GF-D8 (cell line): Measurements from ENCODE around the gene ARMC9.
"Not testable (repeated sequence)": the region's sequence is repeated elsewhere in the genome, so short reads cannot be mapped to it uniquely, and the experiment has no call there.

Experiments used
- DNase-seq: peaks from one replicate; lab custom pipeline; 2025; lab: John Stamatoyannopoulos, UW

The ARMC9 gene

DNA sequence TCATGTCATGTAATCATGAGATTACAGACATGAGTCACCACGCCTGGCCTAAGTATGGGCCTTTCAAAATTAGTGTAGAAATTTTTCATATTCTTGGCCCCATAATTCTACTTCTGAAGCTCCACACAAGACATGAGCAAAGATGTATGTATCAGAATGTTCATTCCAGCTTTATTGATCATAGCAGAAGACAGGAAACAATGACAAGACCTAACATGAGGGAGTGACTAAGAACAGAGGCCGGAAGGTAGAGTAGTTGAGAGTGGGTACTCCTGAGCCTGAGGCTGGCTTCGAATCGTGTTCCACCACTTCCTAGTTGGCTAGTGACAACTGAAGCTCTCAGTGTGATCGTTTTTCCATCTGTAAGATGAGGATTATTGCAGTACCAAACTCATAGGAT lies 89.3 kb downstream of the ARMC9 start:
- DNase-seq = no peak

DNA sequence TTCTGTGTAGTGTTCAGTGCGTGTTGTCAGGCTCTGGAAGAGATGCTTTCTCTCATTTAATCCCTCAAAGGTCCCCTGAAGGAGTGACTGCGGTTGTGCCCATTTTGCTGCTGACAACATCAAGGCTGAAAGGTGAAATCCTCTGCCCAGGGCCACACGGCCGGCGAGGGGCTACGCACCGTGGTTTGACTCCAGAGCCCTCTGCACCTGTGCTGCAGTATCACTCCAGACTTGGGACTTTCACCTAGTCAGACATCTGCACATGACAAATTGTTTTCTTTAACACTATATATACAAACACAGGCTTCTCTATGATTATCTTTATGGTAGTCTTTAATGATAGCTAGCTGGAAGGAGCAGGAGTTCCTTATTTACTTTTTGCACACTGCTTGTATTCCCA lies 90.2 kb downstream of the ARMC9 start:
- DNase-seq = no peak

DNA sequence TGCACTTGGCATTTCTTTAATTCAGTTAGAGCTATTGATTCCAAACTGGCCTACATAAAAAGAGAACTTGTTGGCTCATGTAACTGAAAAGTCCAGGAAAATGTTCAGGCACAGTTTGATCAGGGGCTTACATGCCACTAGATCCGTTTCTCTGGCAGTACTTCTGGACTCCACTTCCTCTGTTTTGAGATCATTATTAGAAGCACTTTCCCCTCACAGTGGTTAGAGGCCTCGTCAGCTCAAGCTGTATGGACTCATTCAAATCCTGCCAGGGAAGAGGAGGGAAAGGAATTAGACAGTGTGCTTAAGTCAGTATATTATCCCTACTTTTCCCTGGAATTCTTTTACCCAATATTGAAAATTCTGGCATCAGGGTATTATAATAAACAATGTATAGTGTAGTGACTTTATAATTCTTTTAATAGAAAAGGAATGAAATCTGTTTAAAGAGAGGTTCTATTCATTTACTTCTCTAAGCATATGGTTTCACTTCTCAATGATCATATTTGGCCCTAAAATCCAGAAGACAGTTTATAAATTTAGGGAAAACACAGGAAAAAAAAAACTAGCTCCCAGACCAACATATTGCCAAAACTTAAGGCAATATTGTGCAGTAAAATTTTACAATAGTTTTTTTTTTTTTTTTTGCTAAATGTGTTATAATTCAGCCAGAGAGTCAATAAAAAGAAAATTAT lies 92.0 kb downstream of the ARMC9 start:
- no peak for DNase-seq

DNA sequence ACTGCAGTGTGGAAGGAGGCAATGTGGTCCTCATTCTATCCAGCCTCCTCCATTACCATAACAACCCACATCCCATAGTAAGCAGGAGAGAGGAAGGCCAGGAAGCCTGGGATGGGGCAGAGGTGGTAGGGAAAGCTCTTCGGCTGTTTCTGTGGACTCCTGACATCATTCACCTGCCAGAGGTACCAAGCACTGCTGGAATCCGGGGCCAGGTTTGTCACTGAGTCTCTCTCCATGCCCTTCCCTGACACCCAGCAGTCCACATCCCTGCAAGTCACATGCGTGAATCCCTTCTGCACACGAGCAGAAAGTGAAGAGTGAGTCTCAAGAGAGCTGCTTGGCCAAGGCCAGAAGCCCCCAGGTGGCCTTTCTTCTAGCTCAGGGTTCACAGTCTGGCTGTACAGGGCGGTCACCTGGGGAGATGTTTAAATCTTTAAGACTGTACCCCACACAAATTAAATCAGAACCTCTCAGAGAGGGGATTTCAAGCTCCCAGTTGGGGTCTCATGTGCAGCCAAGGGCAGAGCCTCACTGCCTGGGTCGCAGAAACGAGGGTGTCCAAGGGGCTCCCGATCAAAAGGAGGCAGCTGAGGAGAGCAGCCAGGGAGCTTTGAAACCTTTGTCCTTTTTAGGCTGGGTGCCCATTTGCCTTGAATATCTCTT lies 94.2 kb downstream of the ARMC9 start:
- DNase-seq = no peak

DNA sequence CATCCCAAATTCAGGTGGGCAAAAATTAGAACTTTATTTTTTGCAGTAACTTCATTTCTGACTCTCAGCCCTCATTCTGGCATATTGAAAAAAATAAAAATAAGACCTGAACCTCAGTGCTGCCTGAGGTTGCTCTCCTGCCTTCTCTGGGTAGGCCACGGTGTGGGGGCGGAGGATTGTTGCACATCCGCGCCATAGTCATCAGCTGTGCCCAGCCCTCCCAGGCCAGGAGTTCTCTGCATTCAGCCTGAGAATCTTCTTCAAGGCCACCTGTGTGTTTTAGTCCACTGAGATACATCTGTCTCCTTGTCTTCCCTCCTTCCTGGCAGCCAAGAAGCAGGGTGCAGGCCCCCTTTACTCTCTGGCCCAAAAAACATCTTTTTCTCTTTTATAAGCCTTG lies 94.7 kb downstream of the ARMC9 start:
- DNase-seq = no peak

DNA sequence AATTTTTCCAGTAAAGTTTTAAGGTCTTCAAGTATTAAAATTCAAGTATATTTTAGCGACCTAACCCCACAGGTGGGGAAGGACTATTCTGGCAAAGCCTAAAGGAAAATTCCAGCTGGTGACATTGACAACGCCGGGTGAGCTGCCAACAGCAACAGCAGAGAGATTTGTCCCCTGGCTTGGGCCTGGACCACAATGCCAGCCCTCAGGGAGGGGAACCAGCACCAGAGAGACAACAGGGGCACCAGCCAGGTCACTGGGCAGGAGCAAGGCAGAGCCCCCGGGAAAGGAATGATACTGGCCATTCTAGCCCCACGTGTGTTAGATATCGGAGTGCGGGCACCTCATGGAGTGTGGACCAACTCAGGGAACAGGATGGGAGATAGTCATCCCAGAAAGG lies 95.7 kb downstream of the ARMC9 start:
- DNase-seq = no peak

DNA sequence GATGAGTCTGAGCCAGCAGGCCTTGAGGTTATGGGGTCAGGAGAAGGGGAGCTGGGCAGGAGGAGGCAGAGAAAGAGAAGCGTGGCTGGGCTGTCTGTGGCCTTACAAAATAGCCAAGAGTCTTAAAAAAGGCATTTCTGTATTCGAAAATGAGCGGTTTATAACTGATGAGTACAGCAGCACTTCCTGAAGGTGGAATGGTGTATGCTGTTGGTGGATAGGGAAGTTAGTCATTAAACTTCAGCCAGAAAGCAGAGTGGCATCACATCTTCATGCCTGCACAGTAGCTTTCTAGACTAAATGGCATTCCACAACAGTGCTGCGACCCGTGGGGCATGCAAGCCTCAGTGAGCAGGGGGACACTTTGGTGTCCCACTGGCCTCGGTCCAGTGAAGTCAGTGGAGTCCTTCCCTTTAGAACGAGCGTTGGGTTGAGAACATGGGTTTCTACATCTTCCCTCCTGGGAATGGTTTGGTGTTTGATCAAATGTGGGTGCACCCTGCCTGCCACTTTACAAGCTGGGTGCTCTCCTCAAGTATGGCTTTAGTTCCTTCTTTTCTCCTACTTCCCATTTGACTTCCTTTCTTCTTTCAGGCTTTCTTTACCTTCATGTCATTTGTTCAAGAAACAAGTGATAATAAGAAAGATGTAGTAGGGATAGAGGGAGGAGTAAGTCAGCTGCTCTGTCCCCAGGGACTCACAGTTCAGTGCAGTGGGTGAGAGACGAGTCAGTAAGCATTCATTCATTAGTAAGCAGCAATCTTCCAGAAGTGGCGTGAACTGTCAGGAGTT lies 96.3 kb downstream of the ARMC9 start:
- no peak for DNase-seq

DNA sequence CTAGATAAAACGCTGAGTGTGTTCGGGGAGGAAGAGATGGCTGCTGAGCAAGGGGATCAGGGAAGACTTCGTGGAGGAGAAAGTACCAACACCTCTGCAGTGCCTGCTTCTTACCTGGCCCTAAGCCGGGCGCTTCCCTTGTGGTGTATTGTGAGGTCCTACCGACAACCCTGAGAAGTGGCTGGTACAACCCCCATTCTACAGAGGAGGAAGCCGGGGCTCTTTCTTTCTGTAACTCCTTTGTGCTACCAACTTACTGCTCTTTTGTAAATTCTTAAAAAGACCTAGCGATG lies 96.9 kb downstream of the ARMC9 start:
- DNase-seq = no peak

DNA sequence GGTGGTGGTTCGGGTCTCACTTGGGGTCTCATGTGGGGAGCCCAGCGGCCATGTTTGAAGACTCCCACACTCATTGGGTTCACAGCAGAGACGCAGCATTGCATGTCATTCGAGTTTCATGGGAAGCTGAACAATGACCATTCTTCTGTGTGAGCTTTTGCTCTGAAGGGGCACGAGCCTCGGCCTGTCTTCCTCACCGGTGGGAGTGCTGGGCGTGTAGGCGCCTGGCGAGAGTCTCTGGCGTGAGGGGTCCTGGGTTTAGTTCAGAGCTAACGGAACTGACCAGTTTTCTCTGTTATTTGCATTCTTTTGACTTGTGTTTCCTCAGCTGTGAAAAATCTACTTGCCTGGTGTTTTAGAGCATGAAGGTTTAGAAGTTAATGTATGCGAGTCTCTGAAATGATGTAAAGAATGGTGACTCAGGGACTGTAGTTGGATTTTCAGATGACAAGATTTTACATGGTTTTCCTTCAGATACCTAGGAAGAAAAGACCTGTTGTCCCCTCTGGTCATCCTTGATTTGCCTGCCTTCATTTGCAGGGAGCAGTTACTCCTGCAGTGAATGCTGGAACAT lies 98.1 kb downstream of the ARMC9 start:
- DNase-seq = no peak

DNA sequence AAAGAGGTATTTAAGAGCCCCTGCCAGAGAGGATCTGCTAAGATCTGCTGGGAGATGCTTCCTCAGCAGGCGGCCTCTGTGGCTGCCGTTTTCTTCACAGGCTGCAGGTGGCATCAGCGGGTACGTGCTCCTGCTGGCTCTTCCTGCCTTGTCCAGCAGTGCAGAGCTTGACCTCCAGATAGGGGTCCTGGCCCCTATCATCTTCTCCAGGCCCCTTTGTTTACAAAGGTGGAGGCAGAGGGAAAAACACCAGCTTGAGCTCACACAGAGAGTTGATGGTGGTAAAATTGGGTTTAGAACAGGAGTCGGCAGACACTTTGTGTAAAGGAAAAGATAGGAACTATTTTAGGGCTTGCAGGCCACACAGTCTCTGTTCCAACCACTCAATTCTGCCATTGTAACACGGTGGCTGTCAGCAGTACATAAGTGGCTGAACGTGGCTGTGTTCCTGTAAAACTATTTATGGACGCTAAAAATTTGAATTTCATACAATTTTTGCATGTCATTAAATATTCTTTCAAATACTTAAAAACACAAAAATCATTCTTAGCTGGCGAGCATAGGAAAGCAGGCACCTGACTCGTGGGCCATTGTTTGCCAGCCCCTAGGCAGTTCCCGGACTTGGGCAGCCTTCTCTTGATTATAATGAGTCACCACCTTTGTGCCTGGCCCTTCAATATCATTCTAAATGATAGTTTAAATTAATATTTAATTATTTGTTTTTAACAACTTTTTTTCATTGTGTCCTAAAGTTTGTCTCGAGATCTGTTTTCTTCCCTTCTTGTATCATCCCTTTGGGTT lies 98.9 kb downstream of the ARMC9 start:
- peak; percentile 10 for DNase-seq

DNA sequence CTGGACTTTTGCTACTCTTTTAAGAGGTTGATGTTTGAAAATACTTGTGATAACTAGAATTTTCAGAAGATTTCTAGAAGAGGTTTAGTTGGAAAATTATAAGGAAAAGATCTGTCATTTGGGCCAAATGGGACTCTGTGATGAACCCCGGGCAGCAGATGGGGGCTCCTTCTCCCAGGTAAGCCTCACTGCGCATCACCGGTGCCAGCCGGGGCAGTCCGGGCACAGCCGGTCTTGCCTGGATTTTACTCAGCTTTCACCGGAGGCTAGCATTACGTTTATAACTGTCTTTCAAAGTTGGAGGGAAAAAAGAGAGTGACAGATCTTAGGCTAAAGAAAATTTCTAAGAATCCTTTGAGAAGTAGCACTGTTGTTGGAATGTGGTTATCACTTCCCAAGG lies 99.7 kb downstream of the ARMC9 start:
- DNase-seq = no peak

DNA sequence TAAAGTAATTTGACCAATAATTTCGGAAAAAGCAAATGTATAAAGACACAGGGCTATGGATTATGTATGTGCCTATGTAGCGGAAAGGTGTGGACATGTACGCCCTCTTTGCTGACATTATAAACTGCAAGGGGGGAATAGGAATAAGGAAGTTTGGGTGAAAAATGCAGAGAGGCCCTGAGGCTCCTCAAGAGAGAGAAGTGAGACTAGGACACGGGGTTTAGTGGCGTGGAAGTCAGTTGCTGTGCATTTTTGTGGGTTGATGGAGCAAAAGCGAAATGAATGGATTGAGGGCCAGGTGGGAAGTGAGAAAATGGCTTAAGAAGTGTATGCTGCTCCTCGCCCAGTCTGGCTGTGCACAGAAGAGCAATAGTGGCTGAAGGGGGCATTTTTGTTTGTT lies 100.8 kb downstream of the ARMC9 start:
- DNase-seq = peak; percentile 8

DNA sequence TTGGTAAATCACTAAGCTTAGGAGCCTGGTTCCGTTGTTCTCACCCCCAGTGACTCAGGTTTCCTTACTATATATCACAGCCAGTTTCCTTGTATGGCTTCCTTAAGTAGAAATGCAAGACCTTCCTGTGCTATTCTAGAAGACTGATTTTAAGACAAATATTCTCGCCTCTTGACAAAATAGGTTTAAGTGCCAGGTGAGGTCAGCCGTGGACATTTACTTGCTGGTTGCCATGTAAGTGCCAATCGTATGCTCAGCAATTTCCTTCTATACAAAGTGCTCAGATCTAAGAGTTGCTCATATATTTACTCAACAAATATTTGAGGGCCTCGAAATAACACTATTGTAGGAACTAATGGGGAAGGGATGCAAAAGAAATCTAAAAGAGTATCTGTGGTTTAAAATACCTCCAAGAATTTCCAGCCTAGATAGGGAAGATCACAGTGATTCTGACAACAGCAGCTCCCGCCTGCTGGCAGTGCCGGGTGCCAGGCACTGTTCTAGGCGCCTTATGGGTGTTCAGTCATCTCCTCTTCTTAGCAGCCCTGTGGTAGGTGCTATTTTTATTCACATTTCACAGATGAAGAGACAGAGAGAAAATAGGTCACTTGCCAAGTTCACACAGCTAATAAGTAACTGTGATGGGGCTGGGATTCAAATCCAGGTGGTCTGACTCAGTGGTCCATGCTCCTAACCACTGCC lies 101.7 kb downstream of the ARMC9 start:
- no peak for DNase-seq

DNA sequence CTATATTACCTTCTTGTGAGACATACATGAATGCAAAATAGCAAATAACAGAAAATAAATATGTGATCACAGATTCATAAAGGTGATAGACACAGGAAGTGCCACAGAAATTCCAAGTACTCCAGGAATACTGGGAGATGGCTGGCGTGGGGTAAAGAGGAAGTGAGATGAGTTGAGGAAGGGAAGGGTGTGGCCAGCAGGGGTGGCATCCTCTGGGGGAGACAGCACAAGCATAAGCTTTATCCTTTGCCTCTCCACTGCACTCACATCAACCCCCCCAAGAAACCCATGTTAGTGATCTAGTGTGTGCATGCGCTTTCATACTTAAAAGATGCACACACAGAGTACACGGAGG lies 102.3 kb downstream of the ARMC9 start:
- DNase-seq = no peak

DNA sequence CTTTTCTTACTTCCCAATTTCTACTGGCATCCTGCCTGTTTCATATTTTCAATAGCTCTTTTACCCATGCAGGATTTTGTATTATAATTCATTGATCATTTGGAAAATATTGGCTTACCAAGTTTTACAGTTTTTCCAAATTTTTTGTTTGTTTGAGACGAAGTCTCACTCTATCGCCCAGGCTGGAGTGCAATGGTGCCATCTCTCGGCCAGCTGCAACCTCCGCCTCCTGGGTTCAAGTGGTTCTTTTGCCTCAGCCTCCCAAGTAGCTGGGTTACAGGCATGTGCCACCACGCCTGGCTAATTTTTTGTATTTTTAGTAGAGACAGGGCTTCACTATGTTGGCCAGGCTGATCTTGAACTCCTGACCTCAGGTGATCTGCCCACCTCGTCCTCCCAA lies 105.8 kb downstream of the ARMC9 start:
- not testable (repeated sequence) for DNase-seq

DNA sequence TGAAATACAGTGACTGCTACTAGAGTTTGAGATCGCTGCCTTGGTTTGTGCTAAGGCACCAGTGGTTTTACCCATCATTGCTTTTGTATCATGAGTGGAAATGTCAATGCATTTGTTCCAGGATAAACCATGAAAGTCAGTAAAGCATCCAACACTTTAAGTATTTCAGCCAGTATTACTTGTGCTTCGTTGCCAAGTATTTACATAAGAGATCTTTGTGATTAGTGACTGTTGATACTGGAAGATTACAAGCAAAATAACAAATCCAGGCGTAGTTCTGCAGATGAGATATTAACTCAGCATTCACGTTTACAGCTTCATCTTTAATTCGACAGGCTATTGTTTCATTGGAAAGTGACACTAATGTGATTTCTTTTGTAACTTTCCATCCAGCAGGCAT lies 106.8 kb downstream of the ARMC9 start:
- no peak for DNase-seq

DNA sequence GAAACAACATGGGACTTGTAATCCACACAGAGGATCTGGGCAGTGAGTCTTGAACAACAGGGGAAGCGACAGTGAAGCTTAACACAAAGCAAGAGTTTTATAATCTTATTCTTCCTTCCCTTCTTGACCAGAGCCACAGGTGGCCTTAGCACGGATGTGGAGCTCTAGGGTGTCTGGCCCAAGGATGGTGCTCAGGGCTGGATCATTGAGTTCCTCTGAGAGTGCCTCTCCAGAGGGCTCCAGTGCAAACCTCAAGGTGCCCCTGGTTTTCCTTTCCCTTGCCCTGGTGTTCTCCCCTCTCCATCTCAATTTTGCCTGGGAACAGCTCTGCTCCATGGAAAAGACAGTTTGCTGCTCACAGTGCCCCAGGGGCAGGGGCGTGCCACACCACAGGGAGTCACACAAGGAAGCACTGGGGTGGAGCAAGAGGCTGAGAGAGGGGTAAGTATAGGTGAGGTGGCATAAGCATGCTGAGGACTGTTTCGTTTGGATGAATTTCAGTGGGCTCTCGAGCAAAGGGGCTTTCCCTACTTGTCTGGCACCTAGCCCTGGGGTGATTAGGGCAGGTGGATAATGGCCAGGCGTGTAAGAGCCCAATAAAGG lies 108.5 kb downstream of the ARMC9 start:
- DNase-seq = no peak

DNA sequence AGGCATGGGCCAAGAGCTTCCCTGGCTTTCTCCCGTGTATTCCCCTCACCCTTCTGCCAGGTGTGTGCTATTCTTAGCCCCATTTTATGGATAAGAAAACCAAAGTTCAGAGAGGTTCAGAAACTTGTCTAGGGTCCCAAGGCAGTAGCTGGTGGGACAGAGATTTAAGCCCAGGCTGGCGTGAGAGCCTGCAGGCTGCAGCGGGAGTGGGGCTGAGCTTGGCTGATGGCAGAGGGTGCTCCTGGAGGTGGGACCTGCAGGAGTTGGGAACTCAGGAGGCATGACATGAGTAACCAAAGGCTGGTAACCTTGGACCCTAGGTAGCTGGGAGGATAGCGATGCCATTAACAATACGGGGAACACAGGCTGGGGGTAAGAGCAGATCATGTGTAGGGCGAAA lies 109.8 kb downstream of the ARMC9 start:
- no peak for DNase-seq

DNA sequence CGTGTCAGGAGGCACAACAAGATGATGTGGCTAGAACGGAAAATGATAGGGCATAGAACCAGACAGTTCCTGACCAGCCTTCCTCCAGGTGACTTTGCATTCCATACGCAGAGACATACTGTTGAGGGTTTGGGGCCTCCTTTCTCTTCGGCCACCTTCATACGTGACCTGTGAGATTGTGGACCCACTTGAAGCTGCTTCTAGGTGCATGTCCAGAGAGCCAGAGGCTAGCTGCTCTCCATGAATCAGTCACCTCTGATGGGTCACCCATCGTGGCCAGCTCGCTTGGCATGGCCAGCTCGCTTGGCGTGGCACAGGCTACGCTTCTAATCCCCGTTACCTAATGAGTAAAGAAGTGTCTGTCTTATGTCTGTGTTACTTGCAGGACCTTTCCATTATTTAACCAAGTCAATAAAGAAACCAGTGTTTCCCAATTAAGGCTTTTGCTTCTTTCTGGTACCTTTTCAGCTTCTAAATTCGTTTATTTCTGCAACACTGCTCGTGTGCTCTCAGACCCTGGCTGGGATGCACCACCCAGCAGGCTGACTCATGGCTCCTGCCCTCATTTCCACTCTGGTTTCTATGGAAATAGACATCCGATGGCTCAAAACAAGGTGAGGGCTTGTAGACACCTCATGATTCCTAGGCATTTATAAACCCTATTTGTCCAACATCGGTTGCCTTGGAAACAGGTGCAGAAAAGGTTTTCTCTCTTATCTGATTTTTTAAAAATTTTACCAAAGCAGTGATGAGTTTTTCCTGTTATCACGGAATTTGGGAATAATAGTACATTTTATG lies 110.4 kb downstream of the ARMC9 start:
- DNase-seq = no peak

DNA sequence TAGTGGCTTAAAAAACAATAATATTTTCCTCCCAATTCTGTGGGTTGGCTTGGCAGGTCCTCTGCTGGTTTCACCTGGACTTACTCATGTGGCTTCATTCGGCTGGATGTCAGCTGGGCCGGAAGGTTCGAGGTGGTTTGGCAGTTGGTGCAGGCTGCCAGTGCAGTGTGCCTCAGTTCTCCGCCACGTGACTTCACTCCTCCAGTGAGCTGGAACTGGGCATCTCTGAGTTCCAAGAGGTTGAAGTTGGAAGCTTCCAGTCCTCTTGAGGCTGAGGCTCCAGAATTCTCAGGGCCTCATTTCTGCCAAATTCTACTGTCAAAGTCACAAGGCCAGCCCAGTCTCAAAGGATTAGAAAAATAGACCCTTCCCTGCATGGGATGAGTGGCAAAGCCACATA lies 113.6 kb downstream of the ARMC9 start:
- DNase-seq = no peak

DNA sequence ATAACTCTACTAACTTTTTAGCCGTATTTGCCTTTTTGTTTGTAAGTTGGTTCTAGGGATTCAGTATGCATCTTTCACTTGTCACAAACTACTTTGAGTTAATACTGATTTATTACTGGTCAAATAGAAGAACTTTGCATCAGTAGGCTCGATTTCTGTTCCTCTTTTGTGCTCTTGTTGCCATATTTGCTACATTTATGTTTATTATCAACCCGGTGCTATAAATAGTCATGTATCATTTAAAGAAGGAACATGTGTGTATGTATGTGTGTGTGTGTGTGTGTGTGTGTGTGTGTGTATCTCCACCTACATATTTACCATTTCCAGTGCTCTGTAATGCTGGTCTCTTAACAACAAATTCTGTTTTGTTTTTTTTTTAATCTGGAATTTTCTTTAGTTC lies 117.5 kb downstream of the ARMC9 start:
- no peak for DNase-seq
